SH-SY5Y (cell line): ENCODE measurements around the gene ABHD12.

Experiments used
- GATA2 ChIP-seq: IDR thresholded peaks from 2 replicates; pipeline ENCODE4 v1.6.1; 2011; ENCODE audit warnings: mild to moderate bottlenecking, low read depth, low read length
- GATA3 ChIP-seq: IDR thresholded peaks from 2 replicates; pipeline ENCODE4 v1.6.1; 2011; ENCODE audit warnings: low read depth, mild to moderate bottlenecking, low read length, moderate library complexity

DNA sequence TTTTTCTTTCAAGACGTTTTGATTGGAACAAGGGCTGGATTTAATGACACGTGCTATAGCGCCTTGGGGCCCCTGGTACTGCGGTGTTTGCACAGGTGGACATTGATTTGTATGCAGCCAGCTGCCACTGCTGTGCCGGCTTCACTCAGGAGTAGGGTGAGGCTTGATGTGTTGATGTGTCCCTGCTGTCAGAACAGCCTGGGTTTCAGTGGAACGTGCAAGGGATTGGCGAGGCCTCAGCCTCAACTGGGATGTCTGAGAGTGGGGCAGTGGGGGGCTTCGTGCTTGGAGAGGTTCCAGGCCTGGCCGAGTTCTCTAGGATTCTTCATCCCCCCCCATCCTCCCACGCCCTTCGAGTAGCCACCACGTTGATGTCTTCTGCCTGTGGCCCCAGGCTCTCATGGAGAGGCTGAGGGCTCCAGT lies 119.8 kb downstream of the ABHD12 start:
- no peak for TF ChIP-seq GATA2
- no peak for TF ChIP-seq GATA3
